Activated naive CD4-positive, alpha-beta T cell treated with anti-CD3 and anti-CD28 coated beads, Interleukin-2, amount 50 U/mL, for 16 hours (primary cell): Measurements from ENCODE around the gene CDC16.
"Not testable (repeated sequence)": the region's sequence is repeated elsewhere in the genome, so short reads cannot be mapped to it uniquely, and the experiment has no call there.

Experiments used
- DNase-seq: peaks from one replicate; pipeline ENCODE4 v3.0.0-alpha.2; 2020

The CDC16 gene

GRCh38 chr13:114229506-114229905 is 5.2 kb upstream of the CDC16 start:
- DNase-seq, result no peak

- DNase-seq, result no peak
Observed at GRCh38 chr13:114230117-114230516, 4.6 kb upstream of the CDC16 start.

- DNase-seq, result no peak
Observed at GRCh38 chr13:114230575-114230974, 4.1 kb upstream of the CDC16 start.

- DNase-seq, result no peak
Observed at GRCh38 chr13:114231886-114232285, 2.8 kb upstream of the CDC16 start.

GRCh38 chr13:114234266-114234644 is 442 bp upstream of the CDC16 start:
- DNase-seq, result no peak

GRCh38 chr13:114235697-114236096 is 1.0 kb downstream of the CDC16 start:
- DNase-seq, result no peak

- no peak for DNase-seq
Observed at GRCh38 chr13:114236227-114236626, 1.5 kb downstream of the CDC16 start.

- no peak for DNase-seq
Observed at GRCh38 chr13:114237415-114238112, 2.9 kb downstream of the CDC16 start.

GRCh38 chr13:114241918-114242317 is 7.2 kb downstream of the CDC16 start:
- no peak for DNase-seq

- no peak for DNase-seq
Observed at GRCh38 chr13:114243971-114244370, 9.3 kb downstream of the CDC16 start.

GRCh38 chr13:114244637-114245036 is 9.9 kb downstream of the CDC16 start:
- no peak for DNase-seq

GRCh38 chr13:114248011-114248410 is 13.3 kb downstream of the CDC16 start:
- no peak for DNase-seq

- DNase-seq, result no peak
Observed at GRCh38 chr13:114249077-114249476, 14.4 kb downstream of the CDC16 start.

- DNase-seq, result not testable (repeated sequence)
Observed at GRCh38 chr13:114251639-114252440, 17.1 kb downstream of the CDC16 start.

- DNase-seq, result no peak
Observed at GRCh38 chr13:114256547-114256946, 21.9 kb downstream of the CDC16 start.

GRCh38 chr13:114257014-114257413 is 22.3 kb downstream of the CDC16 start:
- DNase-seq, result no peak

GRCh38 chr13:114258589-114258988 is 23.9 kb downstream of the CDC16 start:
- no peak for DNase-seq

- no peak for DNase-seq
Observed at GRCh38 chr13:114259374-114259773, 24.7 kb downstream of the CDC16 start.

GRCh38 chr13:114259974-114260373 is 25.3 kb downstream of the CDC16 start:
- no peak for DNase-seq

- DNase-seq, result no peak
Observed at GRCh38 chr13:114260814-114261213, 26.1 kb downstream of the CDC16 start.

GRCh38 chr13:114261328-114261965 is 26.8 kb downstream of the CDC16 start:
- no peak for DNase-seq

- DNase-seq, result no peak
Observed at GRCh38 chr13:114263578-114263977, 28.9 kb downstream of the CDC16 start.

GRCh38 chr13:114264313-114264712 is 29.6 kb downstream of the CDC16 start:
- not testable (repeated sequence) for DNase-seq
